ENCODE results near the gene C12orf75.

DNA sequence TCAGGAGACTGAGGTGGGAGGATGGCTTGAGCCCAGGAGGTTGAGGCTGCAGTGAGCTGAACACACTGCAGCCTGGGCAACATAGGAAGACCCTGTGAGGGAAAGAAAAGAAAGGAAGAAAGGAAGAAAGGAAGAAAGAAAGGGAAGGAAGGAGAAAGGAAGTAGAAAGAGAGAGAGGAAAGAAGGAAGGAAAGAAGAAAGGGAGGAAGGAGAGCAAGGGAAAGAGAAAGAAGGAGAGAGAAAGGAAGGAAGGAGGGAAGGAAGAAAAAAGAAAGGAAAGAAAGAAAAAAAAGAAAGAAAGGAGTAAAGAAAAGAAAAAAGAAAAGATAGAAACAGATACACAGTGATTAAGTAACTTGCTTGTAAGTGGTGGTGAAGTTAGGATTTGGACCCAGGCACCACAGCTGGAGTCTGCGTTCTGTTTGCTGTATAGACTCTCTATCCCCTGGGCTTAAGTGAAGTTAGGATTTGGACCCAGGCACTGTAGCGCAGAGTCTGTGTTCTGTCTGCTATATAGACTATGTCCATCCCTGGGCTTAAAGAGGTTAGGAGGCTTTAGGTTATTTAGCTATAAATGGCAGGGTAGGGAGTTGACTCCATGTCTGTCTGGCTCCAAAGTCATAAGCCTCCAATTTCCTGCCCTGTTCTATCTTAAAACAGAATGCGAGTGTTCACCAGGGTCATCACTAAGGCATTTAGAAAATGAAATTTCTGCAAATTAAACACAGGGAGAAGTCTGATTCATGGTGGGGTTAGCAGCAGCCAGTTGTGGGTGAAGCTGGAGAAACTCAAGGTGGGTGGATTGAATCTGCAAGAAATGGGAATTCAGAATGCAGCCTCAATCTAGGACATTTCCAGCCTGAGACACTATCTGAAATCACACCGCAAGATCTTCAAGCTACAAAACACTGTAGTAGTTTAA lies 13.3 kb upstream of the C12orf75 start:
- TF ChIP-seq CTCF (IDR thresholded peaks at IDR 0.05 in 8 of 11, conservative IDR thresholded peaks at IDR 0.05 in 3 of 11) (no peak), POLR2AphosphoS5 (IDR thresholded peaks at IDR 0.05) (no peak)
